Adrenal gland (tissue), 5 donors: ENCODE results near the gene NCKAP5.

Experiments
- POLR2A ChIP-seq, 2 donors: fragments of 450-650 bp; IDR thresholded peaks; one replicate each; pipeline ENCODE4 v1.6.1; 2017; ENCODE audit warnings: antibody characterized with exemption in 2 of 2, mild to moderate bottlenecking in 2 of 2, moderate library complexity in 1 of 2
- TF ChIP-seq, protein P1 (sequence below), 6 experiments: fragments of 450-650 bp in 4 of 6; fragments of 200-600 bp in 2 of 6; sonication (generic) in 1 of 6; IDR thresholded peaks; 1 replicate in 5 of 6; 2 replicates in 1 of 6; pipeline versions ENCODE4 v1.5.1 to v1.8.0; 2016 to 2021; ENCODE audit warnings: antibody characterized with exemption in 6 of 6, mild to moderate bottlenecking in 2 of 6, moderate library complexity in 1 of 6
- donor health status: DM: no; HTN: no; CAD: no.

DNA sequence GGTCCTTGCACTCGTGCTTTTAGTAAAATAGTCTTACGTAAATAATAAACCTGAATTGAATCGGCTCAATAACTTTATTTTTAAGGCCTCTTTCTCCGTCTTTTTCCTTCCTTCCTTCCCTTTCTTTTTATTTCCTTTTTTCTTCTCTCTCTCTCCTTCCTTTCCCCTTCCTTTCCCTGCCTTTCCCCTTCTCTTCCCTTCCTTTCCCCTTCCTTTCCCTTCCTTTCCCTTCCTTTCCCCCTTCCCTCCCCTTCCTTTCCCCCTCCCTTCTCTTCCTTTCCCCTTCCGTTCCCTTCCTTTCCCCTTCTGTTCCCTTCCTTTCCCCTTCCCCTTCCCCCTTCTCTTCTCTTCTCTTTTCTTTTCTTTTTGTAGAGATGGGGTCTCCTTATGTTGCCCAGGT lies 121.0 kb downstream of the NCKAP5 start:
- TF ChIP-seq, protein P1, sequence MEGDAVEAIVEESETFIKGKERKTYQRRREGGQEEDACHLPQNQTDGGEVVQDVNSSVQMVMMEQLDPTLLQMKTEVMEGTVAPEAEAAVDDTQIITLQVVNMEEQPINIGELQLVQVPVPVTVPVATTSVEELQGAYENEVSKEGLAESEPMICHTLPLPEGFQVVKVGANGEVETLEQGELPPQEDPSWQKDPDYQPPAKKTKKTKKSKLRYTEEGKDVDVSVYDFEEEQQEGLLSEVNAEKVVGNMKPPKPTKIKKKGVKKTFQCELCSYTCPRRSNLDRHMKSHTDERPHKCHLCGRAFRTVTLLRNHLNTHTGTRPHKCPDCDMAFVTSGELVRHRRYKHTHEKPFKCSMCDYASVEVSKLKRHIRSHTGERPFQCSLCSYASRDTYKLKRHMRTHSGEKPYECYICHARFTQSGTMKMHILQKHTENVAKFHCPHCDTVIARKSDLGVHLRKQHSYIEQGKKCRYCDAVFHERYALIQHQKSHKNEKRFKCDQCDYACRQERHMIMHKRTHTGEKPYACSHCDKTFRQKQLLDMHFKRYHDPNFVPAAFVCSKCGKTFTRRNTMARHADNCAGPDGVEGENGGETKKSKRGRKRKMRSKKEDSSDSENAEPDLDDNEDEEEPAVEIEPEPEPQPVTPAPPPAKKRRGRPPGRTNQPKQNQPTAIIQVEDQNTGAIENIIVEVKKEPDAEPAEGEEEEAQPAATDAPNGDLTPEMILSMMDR (IDR thresholded peaks at IDR 0.05) = no peak
- TF ChIP-seq POLR2A (IDR thresholded peaks at IDR 0.05) = no peak
